ENCODE data around the gene PRPF31.

DNA sequence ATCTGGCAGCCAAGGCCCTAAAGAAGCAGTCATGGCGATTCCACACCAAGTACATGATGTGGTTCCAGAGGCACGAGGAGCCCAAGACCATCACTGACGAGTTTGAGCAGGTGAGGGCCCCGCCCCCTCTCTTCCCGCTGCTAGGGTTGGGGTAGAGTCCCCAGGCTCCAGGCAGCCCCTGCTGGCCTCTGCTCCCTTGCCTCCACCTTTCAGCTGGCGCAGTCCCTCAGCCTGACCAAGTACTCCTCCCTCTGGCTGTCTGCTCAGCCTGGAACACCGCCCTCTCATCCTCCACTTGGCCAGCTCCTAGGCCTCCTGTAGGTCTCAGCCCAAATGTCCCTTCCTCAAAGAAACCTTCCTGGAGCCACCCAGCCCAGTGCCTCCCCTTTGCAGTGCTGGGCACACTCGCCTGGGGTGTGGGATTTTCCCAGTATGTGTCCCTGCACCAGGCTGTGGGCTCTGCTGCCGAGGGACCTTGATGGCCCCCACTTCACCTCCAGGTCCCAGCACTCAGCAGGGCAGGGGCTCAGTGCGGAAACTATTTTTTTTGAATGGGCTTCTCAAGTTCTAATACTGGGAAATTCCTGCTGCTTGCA lies 38.3 kb downstream of the PRPF31 start:
- TF ChIP-seq, protein P1, sequence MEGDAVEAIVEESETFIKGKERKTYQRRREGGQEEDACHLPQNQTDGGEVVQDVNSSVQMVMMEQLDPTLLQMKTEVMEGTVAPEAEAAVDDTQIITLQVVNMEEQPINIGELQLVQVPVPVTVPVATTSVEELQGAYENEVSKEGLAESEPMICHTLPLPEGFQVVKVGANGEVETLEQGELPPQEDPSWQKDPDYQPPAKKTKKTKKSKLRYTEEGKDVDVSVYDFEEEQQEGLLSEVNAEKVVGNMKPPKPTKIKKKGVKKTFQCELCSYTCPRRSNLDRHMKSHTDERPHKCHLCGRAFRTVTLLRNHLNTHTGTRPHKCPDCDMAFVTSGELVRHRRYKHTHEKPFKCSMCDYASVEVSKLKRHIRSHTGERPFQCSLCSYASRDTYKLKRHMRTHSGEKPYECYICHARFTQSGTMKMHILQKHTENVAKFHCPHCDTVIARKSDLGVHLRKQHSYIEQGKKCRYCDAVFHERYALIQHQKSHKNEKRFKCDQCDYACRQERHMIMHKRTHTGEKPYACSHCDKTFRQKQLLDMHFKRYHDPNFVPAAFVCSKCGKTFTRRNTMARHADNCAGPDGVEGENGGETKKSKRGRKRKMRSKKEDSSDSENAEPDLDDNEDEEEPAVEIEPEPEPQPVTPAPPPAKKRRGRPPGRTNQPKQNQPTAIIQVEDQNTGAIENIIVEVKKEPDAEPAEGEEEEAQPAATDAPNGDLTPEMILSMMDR (IDR thresholded peaks at IDR 0.05): no peak
- TF ChIP-seq POLR2AphosphoS5 (IDR thresholded peaks at IDR 0.05): no peak
- TF ChIP-seq POLR2A (IDR thresholded peaks at IDR 0.05): no peak
- TF ChIP-seq EP300 (IDR thresholded peaks at IDR 0.05; ENCODE audit: low read depth): no peak
